Loucy (cell line): ENCODE measurements around the gene RITA1.

Experiments used
- H2AFZ ChIP-seq: fragments of 200-600 bp; sonication (generic); 2 replicates; pipeline ENCODE4 v1.6.0; 2016; ENCODE audit warnings: antibody characterized with exemption, mild to moderate bottlenecking, low read length, moderate library complexity
- H3F3A ChIP-seq: fragments of 200-600 bp; 2 replicates; pipeline ENCODE4 v1.6.0; 2016; ENCODE audit warnings: antibody characterized with exemption, low read depth, mild to moderate bottlenecking
- H3K27me3 ChIP-seq: fragments of 200-600 bp; sonication (generic); 2 replicates; pipeline ENCODE4 v1.6.1; 2014; ENCODE audit warnings: low read length, mild to moderate bottlenecking; ENCODE audit not compliant: insufficient read depth, poor library complexity, severe bottlenecking
- H3K36me3 ChIP-seq: fragments of 200-600 bp; sonication (generic); 2 replicates; pipeline ENCODE4 v1.6.1; 2016; ENCODE audit warnings: low read length; ENCODE audit not compliant: insufficient read depth
- H3K4me1 ChIP-seq: fragments of 200-600 bp; sonication (generic); 2 replicates; pipeline ENCODE4 v1.5.1; 2014; ENCODE audit warnings: low read length, mild to moderate bottlenecking; ENCODE audit not compliant: insufficient read depth, poor library complexity, severe bottlenecking
- H3K4me2 ChIP-seq: fragments of 200-600 bp; sonication (generic); 2 replicates; pipeline ENCODE4 v1.6.0; 2014; ENCODE audit warnings: antibody characterized with exemption, low read length, low read depth, mild to moderate bottlenecking; ENCODE audit not compliant: poor library complexity, severe bottlenecking
- H3K4me3 ChIP-seq: fragments of 200-600 bp; sonication (generic); 2 replicates; pipeline ENCODE4 v1.5.1; 2014; ENCODE audit warnings: low read length, mild to moderate bottlenecking, mixed read lengths; ENCODE audit not compliant: poor library complexity, severe bottlenecking
- H3K79me2 ChIP-seq: fragments of 200-600 bp; sonication (generic); 2 replicates; pipeline ENCODE4 v1.6.1; 2014; ENCODE audit warnings: low read length; ENCODE audit not compliant: insufficient read depth
- H3K9ac ChIP-seq: fragments of 200-600 bp; sonication (generic); 2 replicates; pipeline ENCODE4 v1.6.0; 2014; ENCODE audit warnings: mild to moderate bottlenecking, low read depth, low read length, moderate library complexity; ENCODE audit not compliant: poor library complexity, severe bottlenecking
- H3K9me2 ChIP-seq: fragments of 200-600 bp; sonication (generic); replicated peaks from 2 replicates; pipeline ENCODE4 v1.6.1; 2016; ENCODE audit warnings: low read depth, low read length, mixed read lengths
- H3K9me3 ChIP-seq: fragments of 200-600 bp; sonication (generic); 2 replicates; pipeline ENCODE4 v1.6.1; 2014; ENCODE audit warnings: mild to moderate bottlenecking, antibody characterized with exemption, low read length, low read depth; ENCODE audit not compliant: insufficient read depth
- H4K20me1 ChIP-seq: fragments of 200-600 bp; sonication (generic); 2 replicates; pipeline ENCODE4 v1.6.0; 2014; ENCODE audit warnings: antibody characterized with exemption, low read length, mild to moderate bottlenecking; ENCODE audit not compliant: insufficient read depth, poor library complexity, severe bottlenecking
- EZH2phosphoT487 ChIP-seq: fragments of 200-600 bp; IDR thresholded peaks from 2 replicates; pipeline ENCODE4 v1.6.1; 2018; ENCODE audit warnings: antibody characterized with exemption, mild to moderate bottlenecking, moderate library complexity, borderline replicate concordance
- TF ChIP-seq, protein P1 (sequence below): fragments of 200-600 bp; sonication (generic); conservative IDR thresholded peaks from 2 replicates; pipeline ENCODE4 v1.5.1; 2014; ENCODE audit warnings: mild to moderate bottlenecking, antibody characterized with exemption, low read length

The RITA1 gene, protein sequence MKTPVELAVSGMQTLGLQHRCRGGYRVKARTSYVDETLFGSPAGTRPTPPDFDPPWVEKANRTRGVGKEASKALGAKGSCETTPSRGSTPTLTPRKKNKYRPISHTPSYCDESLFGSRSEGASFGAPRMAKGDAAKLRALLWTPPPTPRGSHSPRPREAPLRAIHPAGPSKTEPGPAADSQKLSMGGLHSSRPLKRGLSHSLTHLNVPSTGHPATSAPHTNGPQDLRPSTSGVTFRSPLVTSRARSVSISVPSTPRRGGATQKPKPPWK

DNA sequence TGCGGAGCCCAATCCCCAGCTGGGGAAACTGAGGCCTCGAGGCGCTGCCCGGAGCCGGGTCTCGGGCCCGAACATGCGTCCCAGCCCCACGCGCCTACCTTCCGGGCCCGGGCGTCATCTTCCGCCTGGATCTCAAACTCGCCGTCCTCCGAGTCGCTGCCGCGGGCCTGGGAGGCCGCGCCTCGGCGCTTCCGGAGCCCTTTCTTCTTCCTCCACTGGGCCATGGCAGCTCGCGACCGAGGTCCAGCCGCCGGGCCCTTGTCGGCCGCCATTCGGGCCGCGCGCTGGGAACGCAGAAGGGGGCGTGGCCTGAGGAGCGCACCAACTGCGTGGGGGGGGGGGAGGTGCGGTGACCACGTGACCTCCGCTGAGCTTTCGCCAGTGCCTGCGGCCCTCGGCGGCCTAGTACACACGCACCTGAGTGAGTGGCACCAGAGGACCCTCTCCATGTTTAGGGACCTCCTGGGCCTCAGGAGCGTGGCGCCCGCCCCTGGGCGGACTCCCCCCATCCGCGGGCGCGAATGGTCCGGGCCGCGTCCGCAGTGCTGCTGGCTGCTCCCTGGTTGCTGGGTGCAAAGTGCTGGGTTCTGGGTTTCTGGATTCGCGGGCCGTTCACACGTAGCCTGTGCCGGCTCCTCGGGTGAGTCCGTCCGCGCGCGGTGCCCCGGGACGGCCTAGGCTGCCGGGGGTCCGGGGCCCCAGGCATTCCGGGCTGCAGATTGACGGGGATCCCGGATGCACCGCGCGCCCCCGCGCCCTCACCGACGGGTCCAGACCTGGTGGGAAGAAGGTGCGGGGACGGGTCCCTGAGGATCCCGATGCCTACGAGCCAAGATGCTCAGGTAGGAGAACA, at the start of gene RITA1, which contains the start of gene DDX54:
TSS of gene RITA1 (plus strand) at position 542 of the 853 bp plus-strand sequence. CDS start 1,026 bp downstream, outside the sequence.
TSS of gene DDX54 (minus strand) at position 299 of the 853 bp plus-strand sequence. CDS start at position 272, 27 bp downstream.
- no peaks in the 10 kb centered on the region for H3K9me2 ChIP-seq
- H3K79me2 ChIP-seq: peaks cover 68% of the 10 kb centered on the region
- H3K27me3 ChIP-seq: no peaks in the 10 kb centered on the region
- H4K20me1 ChIP-seq: peaks cover 48% of the 10 kb centered on the region
- peaks cover 6% of the 10 kb centered on the region; the same call in 1 of the 2 replicates for H3K36me3 ChIP-seq
- H3K9ac ChIP-seq: peak within 1 kb of the TSS; percentile 89
- no peaks in the 10 kb centered on the region for H3F3A ChIP-seq
- no peak for TF ChIP-seq EZH2phosphoT487
- TF ChIP-seq, protein P1, sequence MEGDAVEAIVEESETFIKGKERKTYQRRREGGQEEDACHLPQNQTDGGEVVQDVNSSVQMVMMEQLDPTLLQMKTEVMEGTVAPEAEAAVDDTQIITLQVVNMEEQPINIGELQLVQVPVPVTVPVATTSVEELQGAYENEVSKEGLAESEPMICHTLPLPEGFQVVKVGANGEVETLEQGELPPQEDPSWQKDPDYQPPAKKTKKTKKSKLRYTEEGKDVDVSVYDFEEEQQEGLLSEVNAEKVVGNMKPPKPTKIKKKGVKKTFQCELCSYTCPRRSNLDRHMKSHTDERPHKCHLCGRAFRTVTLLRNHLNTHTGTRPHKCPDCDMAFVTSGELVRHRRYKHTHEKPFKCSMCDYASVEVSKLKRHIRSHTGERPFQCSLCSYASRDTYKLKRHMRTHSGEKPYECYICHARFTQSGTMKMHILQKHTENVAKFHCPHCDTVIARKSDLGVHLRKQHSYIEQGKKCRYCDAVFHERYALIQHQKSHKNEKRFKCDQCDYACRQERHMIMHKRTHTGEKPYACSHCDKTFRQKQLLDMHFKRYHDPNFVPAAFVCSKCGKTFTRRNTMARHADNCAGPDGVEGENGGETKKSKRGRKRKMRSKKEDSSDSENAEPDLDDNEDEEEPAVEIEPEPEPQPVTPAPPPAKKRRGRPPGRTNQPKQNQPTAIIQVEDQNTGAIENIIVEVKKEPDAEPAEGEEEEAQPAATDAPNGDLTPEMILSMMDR: no peak
- H3K4me1 ChIP-seq: peaks cover 34% of the 10 kb centered on the region
- H3K4me3 ChIP-seq: peak within 1 kb of the TSS; percentile 73
- peak within 1 kb of the TSS; percentile 85 for H2AFZ ChIP-seq
- H3K4me2 ChIP-seq: peak within 1 kb of the TSS; percentile 96
- no peaks in the 10 kb centered on the region for H3K9me3 ChIP-seq

DNA sequence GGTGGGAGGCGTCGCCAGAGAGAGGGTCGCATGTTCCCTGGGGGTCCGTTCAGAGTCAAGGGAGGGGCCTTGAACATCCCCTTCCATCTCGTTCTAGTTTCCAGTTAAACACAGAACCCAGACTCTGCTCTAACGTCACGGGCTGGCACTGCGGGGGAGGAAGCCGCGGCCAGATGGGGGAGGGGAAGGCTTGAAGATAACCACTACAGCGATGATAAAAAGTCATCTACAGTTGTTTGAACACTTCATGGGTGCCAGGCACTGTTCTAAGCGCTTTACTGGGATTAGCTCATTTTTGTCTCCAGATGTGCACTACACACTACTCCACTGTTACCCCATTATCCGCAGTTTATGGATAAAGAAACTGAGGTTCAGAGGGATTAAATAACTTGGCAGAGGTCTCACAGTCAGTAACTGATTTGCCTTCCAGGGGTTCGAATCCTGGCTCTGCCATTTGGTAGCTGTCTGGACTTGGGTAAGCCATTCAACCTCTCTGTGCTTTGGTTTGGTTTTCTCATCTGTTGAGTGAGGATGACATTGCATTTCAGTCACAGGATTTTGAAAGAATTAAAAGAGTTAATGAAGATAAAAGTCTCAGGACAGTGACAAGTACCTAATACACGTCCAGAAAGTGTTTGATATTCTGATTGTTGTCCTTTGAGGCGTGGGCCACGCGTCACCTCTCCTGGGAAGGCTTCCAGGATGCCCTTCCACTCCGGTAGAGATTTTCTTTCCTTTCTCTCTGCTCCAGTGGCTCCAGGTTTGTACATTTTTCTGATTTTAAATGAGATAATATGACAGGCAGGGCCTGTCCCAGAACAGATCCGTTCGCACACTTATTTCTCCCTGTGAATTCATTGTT, 49.2 kb upstream of the RITA1 start:
- Histone ChIP-seq H4K20me1 (no peaks in the 10 kb centered on the region), H3K4me2 (peak overlapping the region; percentile 26), H3F3A (no peaks in the 10 kb centered on the region), H3K4me1 (no peaks in the 10 kb centered on the region), H3K9me2 (no peaks in the 10 kb centered on the region), H3K79me2 (no peaks in the 10 kb centered on the region), H3K36me3 (no peaks in the 10 kb centered on the region), H3K4me3 (no peak overlapping the region), H3K27me3 (no peaks in the 10 kb centered on the region), H2AFZ (no peak overlapping the region), H3K9ac (no peak overlapping the region), H3K9me3 (no peaks in the 10 kb centered on the region)
- no peak for TF ChIP-seq EZH2phosphoT487
- TF ChIP-seq, protein P1: no peak

DNA sequence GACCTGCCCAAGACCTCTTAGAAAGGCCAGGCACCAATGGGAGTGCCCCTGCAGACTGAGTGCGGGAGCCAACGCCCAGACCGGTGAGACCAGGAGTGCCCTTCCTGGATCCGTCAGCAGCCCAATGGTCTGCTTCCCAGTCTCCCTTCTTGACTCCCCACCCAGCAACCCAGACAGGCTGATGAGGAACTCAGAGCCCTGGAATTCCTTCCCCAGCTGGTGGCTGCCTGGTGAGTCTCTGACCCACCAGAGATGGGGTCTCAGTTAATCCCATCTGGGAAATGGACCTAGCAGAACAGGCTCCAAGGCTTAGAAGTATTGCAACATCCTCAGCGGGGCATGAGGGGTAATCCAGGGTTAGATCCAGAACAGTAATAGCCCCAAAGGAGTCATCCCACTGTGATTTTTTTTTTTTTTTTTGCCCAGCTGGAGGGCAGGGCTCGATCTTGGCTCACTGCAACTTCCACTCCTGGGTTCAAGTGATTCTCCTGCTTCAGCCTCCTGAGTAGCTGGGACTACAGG, 48.5 kb upstream of the RITA1 start:
- Histone ChIP-seq H3K9me3 (no peaks in the 10 kb centered on the region), H3F3A (no peaks in the 10 kb centered on the region), H2AFZ (no peak overlapping the region), H3K4me2 (no peak overlapping the region), H3K36me3 (no peaks in the 10 kb centered on the region), H3K9me2 (no peaks in the 10 kb centered on the region), H3K27me3 (no peaks in the 10 kb centered on the region), H4K20me1 (no peaks in the 10 kb centered on the region), H3K9ac (no peak overlapping the region), H3K4me3 (no peak overlapping the region), H3K79me2 (no peaks in the 10 kb centered on the region), H3K4me1 (no peaks in the 10 kb centered on the region)
- no peak for TF ChIP-seq EZH2phosphoT487
- TF ChIP-seq, protein P1: no peak
